NT2/D1 (cell line): Measurements from ENCODE around the gene ANXA4.

Experiments
- SUZ12 ChIP-seq: IDR thresholded peaks from 2 replicates; pipeline ENCODE4 v1.6.1; 2011; ENCODE audit not compliant: insufficient read length, insufficient read depth; ENCODE audit errors: extremely low read depth
- YY1 ChIP-seq: IDR thresholded peaks from 2 replicates; pipeline ENCODE4 v1.6.1; 2011; ENCODE audit not compliant: insufficient read length, insufficient read depth
- ZNF274 ChIP-seq: IDR thresholded peaks from 2 replicates; pipeline ENCODE4 v1.6.1; 2011; ENCODE audit warnings: mild to moderate bottlenecking, low read depth, low read length

DNA sequence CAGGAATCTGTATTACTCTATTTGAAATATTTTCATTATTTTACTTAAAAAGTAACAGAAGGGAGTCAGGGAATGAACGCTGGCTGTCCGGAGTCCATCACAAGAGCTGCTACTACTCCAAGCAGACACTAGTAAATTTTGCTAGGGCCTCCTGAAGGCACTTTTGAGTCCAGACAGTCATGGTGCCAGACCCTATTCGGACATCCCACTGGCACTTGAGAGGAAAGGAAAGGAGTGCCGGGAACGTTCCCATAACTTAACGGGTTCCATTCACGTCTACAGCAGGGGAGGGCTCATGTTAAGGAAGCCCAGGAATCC is 87.0 kb downstream of the ANXA4 start:
- TF ChIP-seq SUZ12, result no peak
- no peak for TF ChIP-seq ZNF274
- no peak for TF ChIP-seq YY1
